K562 (cell line): ENCODE data around the gene ERC2. TPM values are rescaled to one million over a fixed set of nuclear protein-coding genes. Genes with fewer than 3 reads are reported as not detected.

Experiments used
- ATAC-seq: fragments of 200-7000 bp; cut with Tn5 transposase; 3 replicates; pipeline ENCODE4 v1.9.1; 2020; ENCODE audit warnings: moderate library complexity
- BruUV-seq: library from RNA; stranded (reverse); fragments of 400-500 nt; replicated peaks from 2 replicates; lab custom pipeline; 2021; lab: Mats Ljungman, UMichigan
- CTCF ChIA-PET: fragments of 300-600 bp; formaldehyde crosslinking; extraction: SDS; loops from one replicate; lab custom pipeline; 2021; ENCODE audit warnings: low intra/inter-chr PET ratio; lab: Yijun Ruan, JAX
- POLR2A ChIA-PET: fragments of 300-600, 350-650 bp; sonication (Branson Sonifier 250); formaldehyde crosslinking; extraction: SDS; loops from one replicate; lab custom pipeline; 2021; ENCODE audit warnings: antibody characterized with exemption, inconsistent platforms; lab: Yijun Ruan, JAX
- DNase-seq, 4 experiments: peaks; one replicate each; pipeline versions ENCODE4 v3.0.0 to v3.0.0-alpha.2; 2011 to 2018; ENCODE audit warnings: low spot score in 3 of 4, mixed read lengths in 3 of 4; ENCODE audit errors: extremely low read depth in 1 of 4
- FAIRE-seq: peaks from 2 replicates; lab custom pipeline; 2011; peaks lifted over from hg19 to GRCh38; lab: Jason Lieb, UNC
- H2AFZ ChIP-seq: 2 replicates; pipeline ENCODE4 v1.6.0; 2011; ENCODE audit warnings: low read depth, low read length, control low read depth, inconsistent platforms
- H3K27ac ChIP-seq: fragments of 200-600 bp; 3 replicates; pipeline ENCODE4 v1.8.0; 2011; ENCODE audit warnings: low read depth, mild to moderate bottlenecking, control low read depth, inconsistent platforms, low read length, moderate library complexity, mixed read lengths; ENCODE audit errors: extremely low read depth
- H3K27me3 ChIP-seq, 2 experiments: fragments of 300-600 bp in 1 of 2; 2 replicates in 1 of 2; 3 replicates in 1 of 2; pipeline versions ENCODE4 v1.6.0 to v1.8.0; 2011; ENCODE audit warnings: inconsistent platforms in 2 of 2, low read length in 2 of 2, mild to moderate bottlenecking in 1 of 2, mixed read lengths in 1 of 2, moderate library complexity in 1 of 2; ENCODE audit not compliant: control insufficient read depth in 2 of 2, insufficient read depth in 2 of 2
- H3K36me3 ChIP-seq: fragments of 300-600 bp; 3 replicates; pipeline ENCODE4 v1.8.0; 2011; ENCODE audit warnings: mild to moderate bottlenecking, low read length, inconsistent platforms; ENCODE audit not compliant: control insufficient read depth, insufficient read depth
- H3K4me1 ChIP-seq, 2 experiments: fragments of 200-600 bp in 1 of 2; replicated peaks in 1 of 2; 2 replicates in 1 of 2; 3 replicates in 1 of 2; pipeline versions ENCODE4 v1.5.1 to v1.8.0; 2011; ENCODE audit warnings: inconsistent platforms in 2 of 2, low read length in 2 of 2, mild to moderate bottlenecking in 1 of 2, mixed read lengths in 1 of 2, moderate library complexity in 1 of 2; ENCODE audit not compliant: control insufficient read depth in 2 of 2, insufficient read depth in 2 of 2
- H3K4me2 ChIP-seq: 2 replicates; pipeline ENCODE4 v1.6.1; 2011; ENCODE audit warnings: low read length, control low read depth, inconsistent platforms, mixed read lengths; ENCODE audit not compliant: insufficient read depth
- H3K4me3 ChIP-seq: fragments of 200-600 bp; sonication (generic), shearing (Covaris generic); 2 replicates; pipeline ENCODE4 v1.5.1; 2016; ENCODE audit warnings: control low read depth, inconsistent platforms
- H3K79me2 ChIP-seq: fragments of 200-600 bp; 3 replicates; pipeline ENCODE4 v1.8.0; 2011; ENCODE audit warnings: low read length, inconsistent platforms; ENCODE audit not compliant: control insufficient read depth, insufficient read depth
- H3K9ac ChIP-seq, 2 experiments: 2 replicates each; pipeline versions ENCODE4 v1.6.0 to v1.6.1; 2011; ENCODE audit warnings: low read depth in 2 of 2, low read length in 2 of 2, control low read depth in 1 of 2, inconsistent platforms in 1 of 2, mild to moderate bottlenecking in 1 of 2, mixed read lengths in 1 of 2; ENCODE audit not compliant: insufficient read depth in 1 of 2
- H3K9me1 ChIP-seq: one replicate; pipeline ENCODE4 v1.6.0; 2011; ENCODE audit warnings: inconsistent platforms, mild to moderate bottlenecking, low read length, moderate library complexity; ENCODE audit not compliant: control insufficient read depth, insufficient read depth
- H3K9me3 ChIP-seq: replicated peaks from 2 replicates; pipeline ENCODE4 v1.5.1; 2011; ENCODE audit warnings: low read depth, low read length, inconsistent platforms; ENCODE audit not compliant: control insufficient read depth, insufficient read depth
- H4K20me1 ChIP-seq: replicated peaks from 2 replicates; pipeline ENCODE4 v1.6.1; 2011; ENCODE audit warnings: low read length, inconsistent platforms, mixed read lengths; ENCODE audit not compliant: control insufficient read depth, insufficient read depth
- WGBS: fragments of 100-300 bp; shearing (Covaris generic); methylation state at CpG from one replicate; pipeline ENCODE4 v1.1.6; 2016; ENCODE audit warnings: low coverage, mixed read lengths; ENCODE audit not compliant: insufficient coverage; ENCODE audit errors: missing lambda C conversion rate; 5-methylcytosine and 5-hydroxymethylcytosine counted together
- in situ Hi-C: fragments of 300-500 bp; cut with MboI; formaldehyde crosslinking; loops from 4 replicates; pipeline ENCODE4 v1.15.0; 2018; ENCODE audit warnings: inconsistent platforms, mixed read lengths
- intact Hi-C: fragments of 100-400 bp; cut with micrococcal nuclease; formaldehyde crosslinking; loops from 2 replicates; pipeline ENCODE4 v1.14.2; 2022
- polyA plus RNA-seq, 8 experiments: library from polyadenylated mRNA; depleted of rRNA in 4 of 8; stranded (reverse) in 5 of 8; unstranded in 3 of 8; fragments of >200 nt; fragmentation: Nextera tagmentation in 2 of 8; fragmentation: Illumina TruSeq in 1 of 8; extraction: Ambion mirVana in 2 of 8; extraction: Trizol in 1 of 8; gene quantifications; 2 replicates each; pipeline versions ENCODE4 v1.2.1 to v1.2.3, GENCODE V29; 2011 to 2014; ENCODE audit warnings: inconsistent platforms in 1 of 8, missing spikeins in 1 of 8
- total RNA-seq, 7 experiments: library from RNA; depleted of rRNA in 6 of 7; stranded (reverse); fragments of >200 nt in 6 of 7; fragmentation: Illumina TruSeq in 2 of 7; extraction: Trizol in 2 of 7; gene quantifications; 2 replicates each; pipeline versions ENCODE4 v1.2.1 to v1.2.3, GENCODE V29; 2011 to 2021; ENCODE audit warnings: low replicate concordance in 1 of 7
- TF ChIP-seq, protein P1 (sequence below), 2 experiments: fragments of 450-650 bp; IDR thresholded peaks; 2 replicates each; pipeline ENCODE4 v1.6.1; 2018; ENCODE audit warnings: mild to moderate bottlenecking in 2 of 2, low read depth in 1 of 2; ENCODE audit not compliant: partially characterized antibody in 2 of 2

ERC2 gene
- total and polyA plus RNA-seq, 9 of the 15 experiments (the other 6 are each of a cell fraction or from before 2014, with no cell fraction given): 0.04 to 0.18 (median 0.07) TPM; not detected in 2

DNA sequence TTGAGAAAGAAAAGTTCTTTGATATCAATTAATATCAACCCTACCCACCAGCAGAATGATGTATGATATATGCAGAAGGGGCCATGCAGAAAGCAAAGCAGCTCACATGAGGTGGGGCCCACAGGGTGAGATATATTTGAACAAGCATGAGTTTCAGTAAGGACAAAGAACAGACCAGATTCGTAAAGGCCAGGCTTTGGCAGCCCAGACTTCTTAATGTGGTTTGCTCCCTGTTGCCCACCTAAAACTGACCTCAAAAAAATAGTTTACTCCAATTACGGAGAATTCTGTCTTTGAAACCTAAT, 725.5 kb downstream of the ERC2 start:
- intact Hi-C loops (loop anchor here (10.0 kb wide), 1 partner anchor 258 kb away; the partner anchor contains the start of gene WNT5A), in situ Hi-C loops (no loop called here)
- Histone ChIP-seq H3K4me2 (no peak overlapping the region), H2AFZ (no peak overlapping the region), H3K4me3 (no peak overlapping the region), H4K20me1 (no peaks in the 10 kb centered on the region), H3K9me3 (no peaks in the 10 kb centered on the region), H3K36me3 (no peaks in the 10 kb centered on the region), H3K4me1 (no peaks in the 10 kb centered on the region), H3K9ac (no peak overlapping the region), H3K27ac (no peak overlapping the region), H3K27me3 (no peaks in the 10 kb centered on the region), H3K79me2 (no peaks in the 10 kb centered on the region), H3K9me1 (no peaks in the 10 kb centered on the region)
- DNase-seq (no peak), ATAC-seq (no peak), FAIRE-seq (no peak)
- ChIA-PET POLR2A (no interaction called here), CTCF (no interaction called here)
- no TSS peak for BruUV-seq
- TF ChIP-seq, protein P1, sequence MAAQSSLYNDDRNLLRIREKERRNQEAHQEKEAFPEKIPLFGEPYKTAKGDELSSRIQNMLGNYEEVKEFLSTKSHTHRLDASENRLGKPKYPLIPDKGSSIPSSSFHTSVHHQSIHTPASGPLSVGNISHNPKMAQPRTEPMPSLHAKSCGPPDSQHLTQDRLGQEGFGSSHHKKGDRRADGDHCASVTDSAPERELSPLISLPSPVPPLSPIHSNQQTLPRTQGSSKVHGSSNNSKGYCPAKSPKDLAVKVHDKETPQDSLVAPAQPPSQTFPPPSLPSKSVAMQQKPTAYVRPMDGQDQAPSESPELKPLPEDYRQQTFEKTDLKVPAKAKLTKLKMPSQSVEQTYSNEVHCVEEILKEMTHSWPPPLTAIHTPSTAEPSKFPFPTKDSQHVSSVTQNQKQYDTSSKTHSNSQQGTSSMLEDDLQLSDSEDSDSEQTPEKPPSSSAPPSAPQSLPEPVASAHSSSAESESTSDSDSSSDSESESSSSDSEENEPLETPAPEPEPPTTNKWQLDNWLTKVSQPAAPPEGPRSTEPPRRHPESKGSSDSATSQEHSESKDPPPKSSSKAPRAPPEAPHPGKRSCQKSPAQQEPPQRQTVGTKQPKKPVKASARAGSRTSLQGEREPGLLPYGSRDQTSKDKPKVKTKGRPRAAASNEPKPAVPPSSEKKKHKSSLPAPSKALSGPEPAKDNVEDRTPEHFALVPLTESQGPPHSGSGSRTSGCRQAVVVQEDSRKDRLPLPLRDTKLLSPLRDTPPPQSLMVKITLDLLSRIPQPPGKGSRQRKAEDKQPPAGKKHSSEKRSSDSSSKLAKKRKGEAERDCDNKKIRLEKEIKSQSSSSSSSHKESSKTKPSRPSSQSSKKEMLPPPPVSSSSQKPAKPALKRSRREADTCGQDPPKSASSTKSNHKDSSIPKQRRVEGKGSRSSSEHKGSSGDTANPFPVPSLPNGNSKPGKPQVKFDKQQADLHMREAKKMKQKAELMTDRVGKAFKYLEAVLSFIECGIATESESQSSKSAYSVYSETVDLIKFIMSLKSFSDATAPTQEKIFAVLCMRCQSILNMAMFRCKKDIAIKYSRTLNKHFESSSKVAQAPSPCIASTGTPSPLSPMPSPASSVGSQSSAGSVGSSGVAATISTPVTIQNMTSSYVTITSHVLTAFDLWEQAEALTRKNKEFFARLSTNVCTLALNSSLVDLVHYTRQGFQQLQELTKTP (IDR thresholded peaks at IDR 0.05; ENCODE audit: low read depth in 1 of 2, partially characterized antibody in 2 of 2): no peak
- WGBS: 0% methylated on average over 2 of the region's 2 CpGs
